HG03378 (cell line): ENCODE results near the gene MICA.
"Not testable (repeated sequence)": the region's sequence is repeated elsewhere in the genome, so short reads cannot be mapped to it uniquely, and the experiment has no call there.

ENCODE experiments used
- ATAC-seq: cut with Tn5 transposase; IDR thresholded peaks from one replicate; pipeline ENCODE4 v1.9.1; 2021; ENCODE audit warnings: mild to moderate bottlenecking, moderate library complexity; ENCODE audit not compliant: unreplicated experiment

The MICA gene

GRCh38 chr6:31403283-31404060 lies at the start of gene MICA:
Gene MICA, plus strand, starts transcription at chr6:31403595. Its CDS starts 38 bp downstream, at chr6:31403633.
- ATAC-seq: no peak

- ATAC-seq: no peak
Observed at GRCh38 chr6:31354158-31354863, 49.1 kb upstream of the MICA start.

- ATAC-seq: no peak
Observed at GRCh38 chr6:31354864-31355582, 48.4 kb upstream of the MICA start.

GRCh38 chr6:31355583-31355948 lies 47.8 kb upstream of the MICA start:
- no peak for ATAC-seq

- ATAC-seq: no peak
Observed at GRCh38 chr6:31356216-31356945, 47.0 kb upstream of the MICA start.

GRCh38 chr6:31356946-31357466 lies 46.4 kb upstream of the MICA start, which contains the start of gene HLA-B:
Gene HLA-B, minus strand, starts transcription at chr6:31357179. Its CDS starts 21 bp downstream, at chr6:31357158.
- peak; percentile 66 for ATAC-seq

- ATAC-seq: no peak
Observed at GRCh38 chr6:31357886-31358285, 45.5 kb upstream of the MICA start.

GRCh38 chr6:31358302-31358701 lies 45.1 kb upstream of the MICA start:
- ATAC-seq: no peak

GRCh38 chr6:31359581-31359980 lies 43.8 kb upstream of the MICA start:
- no peak for ATAC-seq

GRCh38 chr6:31362751-31363150 lies 40.6 kb upstream of the MICA start:
- ATAC-seq: no peak

- no peak for ATAC-seq
Observed at GRCh38 chr6:31363811-31364210, 39.6 kb upstream of the MICA start.

GRCh38 chr6:31365864-31366263 lies 37.5 kb upstream of the MICA start:
- no peak for ATAC-seq

- ATAC-seq: peak; percentile 74
Observed at GRCh38 chr6:31366693-31367470, 36.5 kb upstream of the MICA start.

GRCh38 chr6:31368461-31368860 lies 34.9 kb upstream of the MICA start:
- no peak for ATAC-seq

GRCh38 chr6:31374118-31374517 lies 29.3 kb upstream of the MICA start:
- ATAC-seq: not testable (repeated sequence)

GRCh38 chr6:31375699-31376098 lies 27.7 kb upstream of the MICA start:
- no peak for ATAC-seq

GRCh38 chr6:31377029-31377428 lies 26.4 kb upstream of the MICA start:
- ATAC-seq: no peak

- no peak for ATAC-seq
Observed at GRCh38 chr6:31378062-31378720, 25.2 kb upstream of the MICA start.

- ATAC-seq: no peak
Observed at GRCh38 chr6:31378721-31379103, 24.7 kb upstream of the MICA start.
